Effector memory CD8-positive, alpha-beta T cell (primary cell): ENCODE data around the gene CDH13.

Source experiments
- ATAC-seq: fragments of 150-1000 bp; cut with Tn5 transposase; replicated peaks from 2 replicates; pipeline ENCODE4 v1.10.0; 2021; ENCODE audit warnings: mild to moderate bottlenecking, moderate library complexity
- DNase-seq, 3 experiments: peaks; one replicate each; pipeline ENCODE4 v3.0.0; 2021
- H3K27ac Mint-ChIP-seq, 2 donors: one replicate each; pipeline ENCODE4 v1.8.0; 2022; ENCODE audit warnings: mild to moderate bottlenecking in 2 of 2, mixed read lengths in 2 of 2, moderate library complexity in 2 of 2
- H3K27me3 Mint-ChIP-seq, 2 donors: one replicate each; pipeline ENCODE4 v1.8.0; 2022; ENCODE audit warnings: mixed read lengths in 2 of 2
- H3K36me3 Mint-ChIP-seq: one replicate; pipeline ENCODE4 v1.8.0; 2022; ENCODE audit warnings: mild to moderate bottlenecking, moderate library complexity, mixed read lengths; ENCODE audit not compliant: insufficient read depth
- H3K4me1 Mint-ChIP-seq, 2 donors: one replicate each; pipeline ENCODE4 v1.8.0; 2022; ENCODE audit warnings: low read depth in 2 of 2, mixed read lengths in 2 of 2
- H3K4me3 Mint-ChIP-seq, 2 donors: one replicate each; pipeline ENCODE4 v1.8.0; 2022; ENCODE audit warnings: mild to moderate bottlenecking in 2 of 2, mixed read lengths in 2 of 2, moderate library complexity in 2 of 2
- H3K9me3 Mint-ChIP-seq, 2 donors: one replicate each; pipeline ENCODE4 v1.8.0; 2022; ENCODE audit warnings: mixed read lengths in 2 of 2

Gene CDH13

DNA sequence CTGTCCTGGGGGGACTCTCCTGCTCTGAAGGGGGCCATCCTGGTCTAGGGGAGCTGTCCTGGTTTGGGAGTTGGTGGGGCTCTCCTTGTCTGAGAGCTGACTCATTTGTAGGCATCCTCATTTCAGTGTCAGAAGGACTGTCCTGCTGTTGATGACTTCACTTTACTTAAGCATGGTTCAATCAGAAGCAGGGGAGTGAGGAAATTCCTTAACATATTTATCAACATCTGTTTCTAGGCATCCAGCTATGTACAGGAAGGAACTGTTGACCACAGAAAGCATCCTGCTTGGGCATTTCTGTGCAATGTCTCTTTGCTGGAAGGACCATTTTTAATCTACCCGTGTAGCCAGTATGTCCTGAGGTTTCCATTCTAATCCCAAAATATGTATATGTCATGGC lies 678.3 kb downstream of the CDH13 start:
- Mint-ChIP-seq H3K4me1 (no peaks in the 10 kb centered on the region), H3K27me3 (peaks cover 24 to 52% of the 10 kb centered on the region in 2 donors), H3K36me3 (no peaks in the 10 kb centered on the region), H3K9me3 (no peaks in the 10 kb centered on the region), H3K27ac (no peak overlapping the region), H3K4me3 (no peak overlapping the region)
- no peak for DNase-seq
- ATAC-seq, result no peak

DNA sequence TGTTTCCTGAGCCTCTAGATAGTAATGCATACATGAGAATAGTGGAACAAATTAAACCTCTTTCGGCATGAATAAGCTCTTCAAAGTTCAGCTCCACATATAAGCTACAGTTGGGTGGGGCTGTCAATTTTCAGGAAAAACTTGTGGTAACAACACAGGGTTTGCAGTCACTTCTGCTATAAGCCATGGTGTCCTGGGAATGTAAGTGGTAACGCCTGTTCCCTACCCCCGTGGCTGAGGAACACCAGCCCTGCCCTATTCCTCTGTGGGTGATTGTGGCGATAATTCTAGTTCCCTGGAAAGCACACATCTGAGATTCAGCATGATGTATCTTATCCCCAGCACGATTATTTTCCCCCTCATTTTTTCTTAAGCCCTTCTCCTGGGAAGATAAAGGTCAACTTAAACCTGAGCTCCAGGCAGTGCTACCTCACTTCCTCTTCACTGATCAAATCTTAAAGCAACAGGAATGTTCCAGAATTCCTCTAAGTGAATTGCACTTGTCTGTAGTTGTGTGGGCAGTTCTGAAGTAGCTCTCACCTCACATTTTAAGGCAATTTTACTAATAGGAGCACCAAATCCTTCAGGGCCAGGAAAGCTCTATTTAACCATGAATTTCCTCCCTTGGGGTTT lies 680.3 kb downstream of the CDH13 start:
- ATAC-seq (no peak), DNase-seq (no peak)
- H3K4me3 Mint-ChIP-seq, result no peak overlapping the region
- H3K27me3 Mint-ChIP-seq, result peaks cover 26 to 62% of the 10 kb centered on the region in 2 donors
- no peak overlapping the region for H3K27ac Mint-ChIP-seq
- no peaks in the 10 kb centered on the region for H3K9me3 Mint-ChIP-seq
- no peaks in the 10 kb centered on the region for H3K36me3 Mint-ChIP-seq
- H3K4me1 Mint-ChIP-seq, result no peaks in the 10 kb centered on the region

GRCh38 chr16:83307594-83307992 lies 680.8 kb downstream of the CDH13 start:
- Mint-ChIP-seq H3K4me1 (no peaks in the 10 kb centered on the region), H3K36me3 (no peaks in the 10 kb centered on the region), H3K27ac (no peak overlapping the region), H3K9me3 (no peaks in the 10 kb centered on the region), H3K27me3 (peaks cover 24 to 56% of the 10 kb centered on the region in 2 donors), H3K4me3 (no peak overlapping the region)
- ATAC-seq (no peak), DNase-seq (no peak)

- ATAC-seq, result no peak
- Mint-ChIP-seq H3K9me3 (no peaks in the 10 kb centered on the region), H3K4me1 (no peaks in the 10 kb centered on the region), H3K4me3 (no peak overlapping the region), H3K36me3 (no peaks in the 10 kb centered on the region), H3K27me3 (peaks cover 15 to 48% of the 10 kb centered on the region in 2 donors), H3K27ac (no peak overlapping the region)
- DNase-seq, result no peak
These were observed 681.6 kb downstream of the CDH13 start for GRCh38 chr16:83308414-83308813.

DNA sequence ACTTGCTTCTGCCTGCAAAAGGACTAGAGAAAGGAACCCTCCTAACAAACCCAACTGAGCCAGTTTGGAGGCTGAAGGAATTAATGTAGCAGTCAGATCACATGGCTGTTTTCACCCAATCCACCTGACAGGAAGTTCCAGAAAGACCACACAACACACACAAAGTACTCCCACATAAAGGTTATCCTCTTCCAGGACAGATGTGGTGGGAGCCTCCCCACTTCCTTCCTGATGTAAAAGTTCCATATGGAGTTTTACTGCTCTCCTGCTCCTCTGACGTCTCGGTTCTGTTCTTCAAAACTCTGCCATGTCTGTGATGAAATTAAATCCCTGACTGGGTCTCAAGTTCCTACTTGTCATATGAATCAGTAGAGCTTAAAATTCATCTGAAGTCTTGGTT lies 684.0 kb downstream of the CDH13 start:
- ATAC-seq (no peak), DNase-seq (no peak)
- H3K27me3 Mint-ChIP-seq, result peaks cover 14 to 47% of the 10 kb centered on the region in 2 donors
- no peaks in the 10 kb centered on the region for H3K36me3 Mint-ChIP-seq
- H3K4me3 Mint-ChIP-seq, result no peak overlapping the region
- no peaks in the 10 kb centered on the region for H3K4me1 Mint-ChIP-seq
- H3K27ac Mint-ChIP-seq, result no peak overlapping the region
- no peaks in the 10 kb centered on the region for H3K9me3 Mint-ChIP-seq

GRCh38 chr16:83312015-83312717 lies 685.4 kb downstream of the CDH13 start:
- Mint-ChIP-seq H3K27ac (no peak overlapping the region), H3K27me3 (peaks cover 17 to 45% of the 10 kb centered on the region in 2 donors), H3K36me3 (no peaks in the 10 kb centered on the region), H3K4me3 (no peak overlapping the region), H3K4me1 (no peaks in the 10 kb centered on the region), H3K9me3 (no peaks in the 10 kb centered on the region)
- ATAC-seq, result no peak
- DNase-seq, result no peak

- DNase-seq (no peak), ATAC-seq (no peak)
- Mint-ChIP-seq H3K36me3 (no peaks in the 10 kb centered on the region), H3K4me1 (no peaks in the 10 kb centered on the region), H3K4me3 (no peak overlapping the region), H3K9me3 (no peaks in the 10 kb centered on the region), H3K27me3 (peaks cover 17 to 45% of the 10 kb centered on the region in 2 donors), H3K27ac (no peak overlapping the region)
These were observed 686.0 kb downstream of the CDH13 start for GRCh38 chr16:83312718-83313245.

DNA sequence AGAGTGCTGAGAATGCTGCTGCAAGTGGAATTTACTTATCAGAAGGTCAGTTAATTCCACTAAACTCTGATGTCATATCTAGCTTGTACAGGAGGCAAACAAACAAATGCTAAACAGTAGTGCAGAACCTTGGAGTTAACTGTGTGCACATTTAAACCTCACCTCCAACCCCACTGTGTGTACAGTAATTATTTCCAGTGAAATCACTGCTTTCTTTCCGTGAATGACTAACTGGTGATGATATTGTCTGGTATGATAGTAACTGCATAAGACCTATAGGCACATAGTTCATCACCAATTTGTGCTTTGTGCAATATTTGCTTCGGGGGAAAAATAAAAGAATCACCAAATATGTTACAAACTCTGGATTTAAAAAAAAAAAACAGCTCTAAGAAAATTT lies 688.5 kb downstream of the CDH13 start:
- ATAC-seq, result no peak
- Mint-ChIP-seq H3K4me1 (no peaks in the 10 kb centered on the region), H3K27me3 (peaks cover 17 to 27% of the 10 kb centered on the region in 2 donors), H3K4me3 (no peak overlapping the region), H3K36me3 (no peaks in the 10 kb centered on the region), H3K9me3 (no peaks in the 10 kb centered on the region), H3K27ac (no peak overlapping the region)
- no peak for DNase-seq

DNA sequence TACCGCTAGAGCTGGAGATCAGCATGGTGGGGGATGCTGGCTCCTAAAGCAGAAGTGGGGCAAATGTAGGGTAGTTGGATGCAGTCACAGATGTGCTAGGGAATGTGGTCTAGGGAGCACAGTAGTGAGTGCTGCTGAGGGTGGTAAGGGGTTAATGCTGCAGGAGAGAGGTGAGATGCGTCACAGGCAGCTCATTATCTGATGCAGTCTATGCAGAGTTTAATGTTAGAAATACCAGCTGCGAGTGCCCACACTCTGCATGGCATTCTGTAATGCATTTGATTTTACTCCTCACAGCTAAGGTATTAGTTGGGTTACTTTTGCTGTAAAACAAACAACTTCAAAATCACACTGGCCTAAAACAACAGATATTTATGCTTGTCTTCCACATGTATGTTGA lies 689.7 kb downstream of the CDH13 start:
- peaks cover 17 to 19% of the 10 kb centered on the region in 2 donors for H3K27me3 Mint-ChIP-seq
- no peaks in the 10 kb centered on the region for H3K36me3 Mint-ChIP-seq
- ATAC-seq (no peak), DNase-seq (no peak)
- no peak overlapping the region for H3K27ac Mint-ChIP-seq
- no peaks in the 10 kb centered on the region for H3K9me3 Mint-ChIP-seq
- H3K4me3 Mint-ChIP-seq, result no peak overlapping the region
- H3K4me1 Mint-ChIP-seq, result no peaks in the 10 kb centered on the region

- Mint-ChIP-seq H3K36me3 (no peaks in the 10 kb centered on the region), H3K27ac (no peak overlapping the region), H3K4me3 (no peak overlapping the region), H3K27me3 (peaks cover 12 to 19% of the 10 kb centered on the region in 2 donors), H3K4me1 (no peaks in the 10 kb centered on the region), H3K9me3 (no peaks in the 10 kb centered on the region)
- DNase-seq (no peak), ATAC-seq (no peak)
These were observed 691.6 kb downstream of the CDH13 start for GRCh38 chr16:83318390-83318789.

GRCh38 chr16:83328936-83329335 lies 702.2 kb downstream of the CDH13 start:
- DNase-seq (no peak), ATAC-seq (no peak)
- Mint-ChIP-seq H3K4me1 (no peaks in the 10 kb centered on the region), H3K27ac (no peak overlapping the region), H3K27me3 (peaks cover 0 to 15% of the 10 kb centered on the region in 2 donors), H3K9me3 (no peaks in the 10 kb centered on the region), H3K4me3 (no peak overlapping the region), H3K36me3 (no peaks in the 10 kb centered on the region)

- Mint-ChIP-seq H3K4me1 (no peaks in the 10 kb centered on the region), H3K9me3 (no peaks in the 10 kb centered on the region), H3K27me3 (peaks cover 0 to 10% of the 10 kb centered on the region in 2 donors), H3K27ac (no peak overlapping the region), H3K4me3 (no peak overlapping the region), H3K36me3 (no peaks in the 10 kb centered on the region)
- ATAC-seq (no peak), DNase-seq (no peak)
These were observed 702.7 kb downstream of the CDH13 start for GRCh38 chr16:83329441-83329840.

DNA sequence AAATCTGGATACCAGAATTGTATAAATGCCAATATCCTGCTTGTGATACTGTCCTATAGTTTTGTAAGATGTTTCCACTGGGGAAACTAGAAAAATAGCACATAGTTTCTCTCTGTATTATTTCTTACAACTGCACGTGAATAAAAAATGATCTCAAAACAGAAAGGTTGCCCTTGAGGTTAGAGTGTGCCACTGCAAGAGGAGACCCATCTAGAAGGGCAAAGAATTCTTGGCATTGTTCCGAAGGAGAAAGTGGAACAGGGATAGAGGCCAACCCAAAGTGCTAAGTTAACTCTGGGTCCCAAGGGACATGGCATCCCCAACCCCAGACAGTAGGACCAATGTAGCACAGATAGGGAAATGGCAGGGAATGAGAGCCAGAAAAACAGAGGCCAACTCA lies 703.5 kb downstream of the CDH13 start:
- no peak overlapping the region for H3K27ac Mint-ChIP-seq
- peaks cover 2 to 3% of the 10 kb centered on the region in 2 donors for H3K27me3 Mint-ChIP-seq
- ATAC-seq (no peak), DNase-seq (no peak)
- no peaks in the 10 kb centered on the region for H3K36me3 Mint-ChIP-seq
- H3K4me3 Mint-ChIP-seq, result no peak overlapping the region
- no peaks in the 10 kb centered on the region for H3K4me1 Mint-ChIP-seq
- H3K9me3 Mint-ChIP-seq, result no peaks in the 10 kb centered on the region

DNA sequence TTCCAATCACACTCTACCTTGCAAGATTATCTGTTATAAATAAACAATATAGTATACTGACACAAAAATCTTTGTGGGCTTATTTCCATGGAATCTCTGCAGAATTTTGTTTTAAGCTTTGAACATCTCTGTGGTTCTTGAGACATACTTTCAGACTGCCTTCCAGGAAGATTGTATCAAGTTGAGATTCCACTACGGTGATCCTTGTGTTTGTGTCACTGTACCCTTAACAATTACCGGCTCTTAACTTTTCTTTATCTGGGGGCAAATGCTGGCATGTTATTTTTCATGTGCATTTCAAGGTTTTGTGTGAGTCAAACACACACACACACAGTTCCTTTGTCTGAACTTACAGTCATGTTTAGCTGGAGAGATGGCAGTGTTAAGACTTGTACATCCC lies 708.3 kb downstream of the CDH13 start:
- ATAC-seq (no peak), DNase-seq (no peak)
- Mint-ChIP-seq H3K36me3 (no peaks in the 10 kb centered on the region), H3K9me3 (no peaks in the 10 kb centered on the region), H3K4me1 (no peaks in the 10 kb centered on the region), H3K27me3 (peaks cover 5 to 9% of the 10 kb centered on the region in 2 donors), H3K27ac (no peak overlapping the region), H3K4me3 (no peak overlapping the region)
